CD14-positive monocyte (primary cell): ENCODE data around the gene NFIC. TPM values are rescaled to one million over a fixed set of nuclear protein-coding genes. Genes with fewer than 3 reads are reported as not detected.
"Not testable (repeated sequence)": the region's sequence is repeated elsewhere in the genome, so short reads cannot be mapped to it uniquely, and the experiment has no call there.

Experiments
- DNase-seq, 3 donors: peaks; one replicate each; pipeline ENCODE4 v3.0.0-alpha.2; 2011 to 2022
- H2AFZ ChIP-seq: 2 replicates; pipeline ENCODE4 v1.6.0; 2012; ENCODE audit warnings: mild to moderate bottlenecking, low read depth, low read length, inconsistent platforms; ENCODE audit not compliant: insufficient read depth, poor library complexity, severe bottlenecking
- H3K27ac ChIP-seq, 2 donors: 1 replicate in 1 of 2; 2 replicates in 1 of 2; pipeline ENCODE4 v1.5.1; 2012 to 2013; ENCODE audit warnings: low read length in 2 of 2, control low read depth in 1 of 2, inconsistent platforms in 1 of 2, low read depth in 1 of 2, mild to moderate bottlenecking in 1 of 2
- H3K27me3 ChIP-seq, 2 donors: one replicate each; pipeline versions ENCODE4 v1.6.0 to v1.6.1; 2011 to 2013; ENCODE audit warnings: low read length in 2 of 2; ENCODE audit not compliant: control insufficient read depth in 2 of 2, insufficient read depth in 2 of 2
- H3K36me3 ChIP-seq, 2 donors: replicated peaks in 1 of 2; 1 replicate in 1 of 2; 2 replicates in 1 of 2; pipeline versions ENCODE4 v1.5.1 to v1.6.1; 2012 to 2013; ENCODE audit warnings: low read length in 2 of 2, control low read depth in 1 of 2, inconsistent platforms in 1 of 2, mild to moderate bottlenecking in 1 of 2; ENCODE audit not compliant: insufficient read depth in 2 of 2, control insufficient read depth in 1 of 2
- H3K4me1 ChIP-seq, 2 donors: 1 replicate in 1 of 2; 2 replicates in 1 of 2; pipeline versions ENCODE4 v1.5.1 to v1.6.1; 2012 to 2013; ENCODE audit warnings: low read length in 2 of 2, control low read depth in 1 of 2, inconsistent platforms in 1 of 2, mild to moderate bottlenecking in 1 of 2, moderate library complexity in 1 of 2; ENCODE audit not compliant: insufficient read depth in 2 of 2, control insufficient read depth in 1 of 2
- H3K4me2 ChIP-seq: replicated peaks from 2 replicates; pipeline ENCODE3; 2012; ENCODE audit warnings: low read length, moderate library complexity, mild to moderate bottlenecking; ENCODE audit not compliant: poor library complexity, severe bottlenecking; ENCODE audit errors: extremely low read depth
- H3K4me3 ChIP-seq, 3 experiments: fragments of 200-600 bp in 1 of 3; sonication (generic) in 1 of 3; replicated peaks in 1 of 3; 1 replicate in 2 of 3; 2 replicates in 1 of 3; pipeline ENCODE4 v1.5.1; 2011 to 2013; ENCODE audit warnings: low read length in 3 of 3, mild to moderate bottlenecking in 3 of 3, control low read depth in 2 of 3, low read depth in 2 of 3, inconsistent platforms in 1 of 3, moderate library complexity in 1 of 3
- H3K79me2 ChIP-seq: 2 replicates; pipeline ENCODE4 v1.6.0; 2012; ENCODE audit warnings: mild to moderate bottlenecking, control low read depth, inconsistent platforms, low read length, moderate library complexity; ENCODE audit not compliant: insufficient read depth
- H3K9ac ChIP-seq: 2 replicates; pipeline ENCODE4 v1.6.0; 2017; ENCODE audit warnings: low read length, mild to moderate bottlenecking; ENCODE audit not compliant: insufficient read depth, poor library complexity, severe bottlenecking
- H3K9me3 ChIP-seq, 2 donors: replicated peaks in 1 of 2; 1 replicate in 1 of 2; 2 replicates in 1 of 2; pipeline versions ENCODE4 v1.5.1 to v1.6.1; 2012 to 2013; ENCODE audit warnings: low read length in 2 of 2, control low read depth in 1 of 2; ENCODE audit not compliant: control insufficient read depth in 1 of 2, insufficient read depth in 1 of 2
- H4K20me1 ChIP-seq: 2 replicates; pipeline ENCODE4 v1.6.0; 2012; ENCODE audit warnings: mild to moderate bottlenecking, low read length, control low read depth, moderate library complexity; ENCODE audit not compliant: insufficient read depth
- H3K27ac Mint-ChIP-seq, 7 donors: one replicate each; pipeline ENCODE4 v1.8.0; 2020; ENCODE audit warnings: mild to moderate bottlenecking in 7 of 7, mixed read lengths in 7 of 7, moderate library complexity in 6 of 7, inconsistent platforms in 2 of 7
- H3K27me3 Mint-ChIP-seq, 3 donors: one replicate each; pipeline ENCODE4 v1.8.0; 2021 to 2022; ENCODE audit warnings: low read depth in 3 of 3, mild to moderate bottlenecking in 3 of 3, mixed read lengths in 3 of 3, moderate library complexity in 3 of 3, inconsistent platforms in 1 of 3
- H3K36me3 Mint-ChIP-seq, 2 donors: one replicate each; pipeline ENCODE4 v1.8.0; 2020; ENCODE audit warnings: mixed read lengths in 2 of 2, inconsistent platforms in 1 of 2, mild to moderate bottlenecking in 1 of 2
- H3K4me1 Mint-ChIP-seq: one replicate; pipeline ENCODE4 v1.8.0; 2020; ENCODE audit warnings: mild to moderate bottlenecking, mixed read lengths
- H3K4me3 Mint-ChIP-seq, 2 donors: one replicate each; pipeline ENCODE4 v1.8.0; 2020; ENCODE audit warnings: mild to moderate bottlenecking in 2 of 2, mixed read lengths in 2 of 2, moderate library complexity in 1 of 2
- H3K9me3 Mint-ChIP-seq, 7 donors: one replicate each; pipeline ENCODE4 v1.8.0; 2020 to 2022; ENCODE audit warnings: mixed read lengths in 7 of 7, mild to moderate bottlenecking in 6 of 7, moderate library complexity in 6 of 7, inconsistent platforms in 2 of 7
- CTCF ChIP-seq: fragments of 200-600 bp; IDR thresholded peaks from one replicate; pipeline ENCODE4 v1.8.0; 2022; ENCODE audit warnings: antibody characterized with exemption, mild to moderate bottlenecking
- WGBS: methylation state at CpG from one replicate; pipeline ENCODE4 v1.1.5; 2013; ENCODE audit warnings: missing lambda C conversion rate; ENCODE audit not compliant: insufficient coverage; 5-methylcytosine and 5-hydroxymethylcytosine counted together
- intact Hi-C, 2 donors: fragments of 100-400 bp; cut with micrococcal nuclease; formaldehyde crosslinking; loops; one replicate each; pipeline versions ENCODE4 v1.15.0 to v1.15.1; 2023
- polyA plus RNA-seq, 3 donors: library from polyadenylated mRNA; depleted of rRNA in 1 of 3; unstranded in 2 of 3; stranded (reverse) in 1 of 3; fragments of 300-500 nt in 2 of 3; fragments of >200 nt in 1 of 3; fragmentation: Illumina TruSeq in 2 of 3; gene quantifications; 1 replicate in 2 of 3; 2 replicates in 1 of 3; pipeline ENCODE4 v1.2.3, GENCODE V29; 2012 to 2021

The NFIC gene
- polyA plus RNA-seq, 3 donors, result 7.0 to 13.8 (median 11.5) TPM

DNA sequence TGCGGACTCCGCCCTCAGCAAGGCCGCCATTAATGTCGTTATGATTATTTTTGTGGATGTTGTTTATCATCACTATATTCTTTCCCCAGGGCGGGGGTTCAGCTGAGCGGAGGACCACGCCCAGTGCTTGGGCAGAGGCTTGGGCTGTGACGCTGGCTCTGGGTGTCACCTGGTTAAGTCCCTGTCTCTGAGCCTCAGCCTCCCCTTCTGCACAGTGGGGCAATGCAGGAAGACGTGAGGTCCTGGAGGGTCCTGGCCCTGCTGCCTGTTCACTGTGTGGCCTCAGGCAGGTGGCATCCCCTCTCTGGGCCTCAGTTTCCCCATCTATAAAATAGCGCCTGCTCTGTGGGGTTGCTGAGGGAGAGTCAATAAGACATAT lies 32.5 kb downstream of the NFIC start:
- Mint-ChIP-seq H3K36me3 (peaks cover 21 to 57% of the 10 kb centered on the region in 2 donors), H3K9me3 (peaks cover 0 to 10% (median 5%) of the 10 kb centered on the region in 7 donors), H3K27ac (no peak overlapping the region), H3K27me3 (no peaks in the 10 kb centered on the region), H3K4me3 (no peak overlapping the region), H3K4me1 (peaks cover 11% of the 10 kb centered on the region)
- H3K27me3 ChIP-seq, result no peaks in the 10 kb centered on the region
- no peak for DNase-seq
- H3K4me3 ChIP-seq, result no peak overlapping the region
- no peak overlapping the region for H3K9ac ChIP-seq
- no peak overlapping the region for H2AFZ ChIP-seq
- 80% methylated on average over 2 of the region's 10 CpGs for WGBS
- H3K4me1 ChIP-seq, result no peaks in the 10 kb centered on the region
- H3K9me3 ChIP-seq, result peaks cover 0 to 7% of the 10 kb centered on the region in 2 donors
- H3K27ac ChIP-seq, result no peak overlapping the region
- H4K20me1 ChIP-seq, result peaks cover 98% of the 10 kb centered on the region
- no peak for TF ChIP-seq CTCF
- H3K79me2 ChIP-seq, result peaks cover 99% of the 10 kb centered on the region
- intact Hi-C loops, result no loop called here
- peaks cover 12 to 38% of the 10 kb centered on the region in 2 donors for H3K36me3 ChIP-seq
- no peak overlapping the region for H3K4me2 ChIP-seq

DNA sequence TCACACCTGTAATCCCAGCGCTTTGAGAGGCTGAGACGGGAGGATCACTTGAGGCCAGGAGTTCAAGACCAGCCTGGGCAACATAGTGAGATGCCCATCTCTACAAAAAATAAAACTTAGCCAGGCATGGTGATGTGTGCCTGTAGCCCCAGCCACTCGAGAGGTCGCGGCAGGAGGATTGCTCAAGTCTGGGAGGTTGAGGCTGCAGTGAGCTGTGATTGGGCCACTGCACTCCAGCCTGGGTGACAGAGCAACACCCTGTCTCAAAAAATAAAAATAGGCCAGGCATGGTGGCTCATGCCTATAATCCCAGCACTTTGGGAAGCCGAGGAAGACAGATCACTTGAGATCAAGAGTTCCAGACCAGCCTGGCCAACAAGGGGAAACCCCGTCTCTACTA lies 32.9 kb downstream of the NFIC start:
- H3K4me3 ChIP-seq, H2AFZ ChIP-seq, H3K27me3 ChIP-seq, H3K4me3 Mint-ChIP-seq, H3K9ac ChIP-seq, H3K9me3 ChIP-seq, H3K4me1 ChIP-seq, H3K4me2 ChIP-seq, H3K27me3 Mint-ChIP-seq, H3K27ac ChIP-seq, DNase-seq, intact Hi-C loops: not testable (repeated sequence)
- Mint-ChIP-seq H3K9me3 (peaks cover 0 to 10% (median 5%) of the 10 kb centered on the region in 7 donors), H3K27ac (peak overlapping the region in 2 of 7 donors; percentile 6 to 40), H3K36me3 (peaks cover 21 to 53% of the 10 kb centered on the region in 2 donors), H3K4me1 (peaks cover 11% of the 10 kb centered on the region)
- peaks cover 99% of the 10 kb centered on the region for H3K79me2 ChIP-seq
- H3K36me3 ChIP-seq, result peaks cover 12 to 38% of the 10 kb centered on the region in 2 donors
- H4K20me1 ChIP-seq, result peaks cover 98% of the 10 kb centered on the region
- WGBS, result 100% methylated on average over 2 of the region's 7 CpGs
